Left ventricle myocardium inferior (tissue), 1 donor: ENCODE results near the gene SLC25A24. TPM values are rescaled to one million over a fixed set of nuclear protein-coding genes. Genes with fewer than 3 reads are reported as not detected.
"Not testable (repeated sequence)": the region's sequence is repeated elsewhere in the genome, so short reads cannot be mapped to it uniquely, and the experiment has no call there.

Experiments
- DNase-seq: peaks from one replicate; pipeline ENCODE4 v3.0.0-alpha.2; 2020
- H3K27ac ChIP-seq: fragments of 200-600 bp; replicated peaks from 2 replicates; pipeline ENCODE4 v1.8.0; 2021
- H3K27me3 ChIP-seq: fragments of 200-600 bp; 2 replicates; pipeline ENCODE4 v1.8.0; 2021; ENCODE audit warnings: low read depth
- H3K36me3 ChIP-seq: fragments of 200-600 bp; 2 replicates; pipeline ENCODE4 v1.8.0; 2021
- H3K4me1 ChIP-seq: fragments of 200-600 bp; 2 replicates; pipeline ENCODE4 v1.8.0; 2021
- H3K4me3 ChIP-seq: fragments of 200-600 bp; 2 replicates; pipeline ENCODE4 v1.8.0; 2021; ENCODE audit warnings: mild to moderate bottlenecking, moderate library complexity
- H3K9me3 ChIP-seq: fragments of 200-600 bp; replicated peaks from 2 replicates; pipeline ENCODE4 v1.8.0; 2021
- CTCF ChIP-seq: fragments of 200-600 bp; IDR thresholded peaks from 2 replicates; pipeline ENCODE4 v1.8.0; 2021; ENCODE audit warnings: antibody characterized with exemption, mild to moderate bottlenecking, borderline replicate concordance
- intact Hi-C: fragments of 100-400 bp; cut with micrococcal nuclease; formaldehyde crosslinking; loops from one replicate; pipeline ENCODE4 v1.11.0; 2022
- total RNA-seq: library from RNA; stranded (reverse); fragmentation: NEBNext Ultra II Directional; extraction: Animal tissue kit (Norgen Biotek cat#: 25700); gene quantifications from one replicate; pipeline ENCODE4 v1.2.1, GENCODE V29; 2021
- donor health status: DM: no; HTN: yes; CAD: no; lungs with severe emphysema.

SLC25A24 gene
- total RNA-seq, 1 donor from 2014 or later: 13.9 TPM

GRCh38 chr1:108142773-108143394 is 57.3 kb downstream of the SLC25A24 start:
- TF ChIP-seq CTCF: no peak
- intact Hi-C loops: no loop called here
- H3K36me3 ChIP-seq: peaks cover 86% of the 10 kb centered on the region
- DNase-seq: no peak
- no peaks in the 10 kb centered on the region for H3K27me3 ChIP-seq
- no peak overlapping the region for H3K4me3 ChIP-seq
- no peaks in the 10 kb centered on the region for H3K4me1 ChIP-seq
- H3K9me3 ChIP-seq: peaks cover 9% of the 10 kb centered on the region
- no peak overlapping the region for H3K27ac ChIP-seq

GRCh38 chr1:108142258-108142657 is 57.9 kb downstream of the SLC25A24 start:
- H3K4me1 ChIP-seq: no peaks in the 10 kb centered on the region
- H3K9me3 ChIP-seq: peaks cover 9% of the 10 kb centered on the region
- intact Hi-C loops: no loop called here
- H3K27ac ChIP-seq: no peak overlapping the region
- peaks cover 86% of the 10 kb centered on the region for H3K36me3 ChIP-seq
- no peak overlapping the region for H3K4me3 ChIP-seq
- TF ChIP-seq CTCF: no peak
- no peaks in the 10 kb centered on the region for H3K27me3 ChIP-seq
- DNase-seq: no peak

GRCh38 chr1:108141621-108142020 is 58.5 kb downstream of the SLC25A24 start:
- Histone ChIP-seq H3K9me3 (peaks cover 9% of the 10 kb centered on the region), H3K4me1 (no peaks in the 10 kb centered on the region), H3K27ac (no peak overlapping the region), H3K27me3 (no peaks in the 10 kb centered on the region), H3K36me3 (peaks cover 86% of the 10 kb centered on the region), H3K4me3 (no peak overlapping the region)
- TF ChIP-seq CTCF: no peak
- intact Hi-C loops: no loop called here
- no peak for DNase-seq

GRCh38 chr1:108140936-108141335 is 59.2 kb downstream of the SLC25A24 start:
- TF ChIP-seq CTCF: no peak
- no peak for DNase-seq
- Histone ChIP-seq H3K36me3 (peaks cover 86% of the 10 kb centered on the region), H3K9me3 (peaks cover 7% of the 10 kb centered on the region), H3K27ac (no peak overlapping the region), H3K4me3 (no peak overlapping the region), H3K4me1 (no peaks in the 10 kb centered on the region), H3K27me3 (no peaks in the 10 kb centered on the region)
- intact Hi-C loops: no loop called here

GRCh38 chr1:108140177-108140576 is 60.0 kb downstream of the SLC25A24 start:
- H3K9me3 ChIP-seq: no peaks in the 10 kb centered on the region
- no peaks in the 10 kb centered on the region for H3K4me1 ChIP-seq
- intact Hi-C loops: no loop called here
- no peak for DNase-seq
- no peak overlapping the region for H3K27ac ChIP-seq
- no peaks in the 10 kb centered on the region for H3K27me3 ChIP-seq
- no peak for TF ChIP-seq CTCF
- no peak overlapping the region for H3K4me3 ChIP-seq
- peaks cover 86% of the 10 kb centered on the region for H3K36me3 ChIP-seq

GRCh38 chr1:108139555-108139954 is 60.6 kb downstream of the SLC25A24 start:
- H3K4me1 ChIP-seq, H3K4me3 ChIP-seq, H3K27me3 ChIP-seq, H3K9me3 ChIP-seq, H3K27ac ChIP-seq, DNase-seq, intact Hi-C loops: not testable (repeated sequence)
- H3K36me3 ChIP-seq: peaks cover 87% of the 10 kb centered on the region

- H3K27ac ChIP-seq, DNase-seq, H3K9me3 ChIP-seq, H3K27me3 ChIP-seq, H3K4me3 ChIP-seq, H3K4me1 ChIP-seq, intact Hi-C loops: not testable (repeated sequence)
- H3K36me3 ChIP-seq: peaks cover 61% of the 10 kb centered on the region
Observed at GRCh38 chr1:108133148-108133547, 67.0 kb downstream of the SLC25A24 start.

- H3K9me3 ChIP-seq, H3K4me1 ChIP-seq, intact Hi-C loops, DNase-seq, H3K27me3 ChIP-seq, H3K27ac ChIP-seq, H3K4me3 ChIP-seq: not testable (repeated sequence)
- peaks cover 53% of the 10 kb centered on the region for H3K36me3 ChIP-seq
Observed at GRCh38 chr1:108132367-108132766, 67.8 kb downstream of the SLC25A24 start.

GRCh38 chr1:108131281-108131680 is 68.9 kb downstream of the SLC25A24 start:
- H3K27me3 ChIP-seq, H3K4me3 ChIP-seq, H3K9me3 ChIP-seq, intact Hi-C loops, H3K27ac ChIP-seq, H3K4me1 ChIP-seq, DNase-seq: not testable (repeated sequence)
- H3K36me3 ChIP-seq: peaks cover 43% of the 10 kb centered on the region
